ENCODE results near the gene MBNL3.

- TF ChIP-seq GATA3 (IDR thresholded peaks at IDR 0.05; ENCODE audit: low read depth, low read length) (no peak), GATA2 (IDR thresholded peaks at IDR 0.05; ENCODE audit: low read depth, low read length) (no peak)
These were observed 110.6 kb downstream of the MBNL3 start for GRCh38 chrX:132378281-132378680.
